ENCODE measurements around the gene PRPS1.

The PRPS1 gene

GRCh38 chrX:107654872-107655761, 26.8 kb downstream of the PRPS1 start:
- peaks cover 0 to 7% (median 0%) of the 10 kb centered on the region in 5 experiments for H3K27me3 ChIP-seq (replicated peaks in 2 of 5; ENCODE audit: control insufficient read depth in 4 of 5, insufficient read depth in 5 of 5, low read length in 4 of 5)
- H3K4me3 ChIP-seq (ENCODE audit: control insufficient read depth in 1 of 7, extremely low read depth in 1 of 7, insufficient read depth in 4 of 7, low read depth in 2 of 7, low read length in 6 of 7): peak overlapping the region in 1 of 7 experiments; percentile 48
- H3K9me3 ChIP-seq (ENCODE audit: control extremely low read depth in 1 of 5, control insufficient read depth in 4 of 5, insufficient read depth in 2 of 5, low read depth in 1 of 5, low read length in 4 of 5): no peaks in the 10 kb centered on the region
- H3K36me3 ChIP-seq (ENCODE audit: control insufficient read depth in 4 of 4, insufficient read depth in 4 of 4, low read length in 3 of 4): peaks cover 0 to 10% (median 1%) of the 10 kb centered on the region in 4 experiments
- ChIA-PET CTCF (interaction anchor here (0.9 to 10.6 kb wide), 14 partner anchors 9 to 146 kb away, joined by 3 to 138 read pairs (median 4); partner anchors contain the start of genes NCBP2L and TSC22D3), POLR2A (interaction anchor here (0.8 kb wide), 1 partner anchor 61 kb away, joined by 3 read pairs; no protein-coding TSS in a partner anchor)
- peaks cover 0 to 6% (median 0%) of the 10 kb centered on the region in 4 experiments for H3K4me1 ChIP-seq (ENCODE audit: control extremely low read depth in 1 of 4, control insufficient read depth in 4 of 4, insufficient read depth in 4 of 4, low read length in 3 of 4)
- no peak overlapping the region for H3K27ac ChIP-seq (ENCODE audit: insufficient read depth in 1 of 2, low read depth in 1 of 2, low read length in 2 of 2, poor library complexity in 1 of 2, severe bottlenecking in 2 of 2)
- WGBS (ENCODE audit: insufficient coverage): 52% methylated on average over 16 of the region's 22 CpGs
- peak in 2 of 3 donors; percentile 63 to 67 for DNase-seq

GRCh38 chrX:107656978-107657377, 28.7 kb downstream of the PRPS1 start:
- peaks cover 0 to 7% (median 0%) of the 10 kb centered on the region in 5 experiments for H3K27me3 ChIP-seq (replicated peaks in 2 of 5; ENCODE audit: control insufficient read depth in 4 of 5, insufficient read depth in 5 of 5, low read length in 4 of 5)
- no peak for DNase-seq
- H3K4me3 ChIP-seq (ENCODE audit: control insufficient read depth in 1 of 7, extremely low read depth in 1 of 7, insufficient read depth in 4 of 7, low read depth in 2 of 7, low read length in 6 of 7): no peak overlapping the region
- ChIA-PET POLR2A (no interaction called here), CTCF (interaction anchor here (0.7 to 10.6 kb wide), 11 partner anchors 11 to 122 kb away, joined by 3 to 138 read pairs (median 4); partner anchors contain the start of genes NCBP2L and TSC22D3)
- 84% methylated on average over 5 of the region's 5 CpGs for WGBS (ENCODE audit: insufficient coverage)
- H3K27ac ChIP-seq (ENCODE audit: insufficient read depth in 1 of 2, low read depth in 1 of 2, low read length in 2 of 2, poor library complexity in 1 of 2, severe bottlenecking in 2 of 2): no peak overlapping the region
- H3K4me1 ChIP-seq (ENCODE audit: control extremely low read depth in 1 of 4, control insufficient read depth in 4 of 4, insufficient read depth in 4 of 4, low read length in 3 of 4): peaks cover 0 to 6% (median 0%) of the 10 kb centered on the region in 4 experiments
- no peaks in the 10 kb centered on the region for H3K9me3 ChIP-seq (ENCODE audit: control extremely low read depth in 1 of 5, control insufficient read depth in 4 of 5, insufficient read depth in 2 of 5, low read depth in 1 of 5, low read length in 4 of 5)
- peaks cover 0 to 5% (median 0%) of the 10 kb centered on the region in 4 experiments for H3K36me3 ChIP-seq (ENCODE audit: control insufficient read depth in 4 of 4, insufficient read depth in 4 of 4, low read length in 3 of 4)

DNA sequence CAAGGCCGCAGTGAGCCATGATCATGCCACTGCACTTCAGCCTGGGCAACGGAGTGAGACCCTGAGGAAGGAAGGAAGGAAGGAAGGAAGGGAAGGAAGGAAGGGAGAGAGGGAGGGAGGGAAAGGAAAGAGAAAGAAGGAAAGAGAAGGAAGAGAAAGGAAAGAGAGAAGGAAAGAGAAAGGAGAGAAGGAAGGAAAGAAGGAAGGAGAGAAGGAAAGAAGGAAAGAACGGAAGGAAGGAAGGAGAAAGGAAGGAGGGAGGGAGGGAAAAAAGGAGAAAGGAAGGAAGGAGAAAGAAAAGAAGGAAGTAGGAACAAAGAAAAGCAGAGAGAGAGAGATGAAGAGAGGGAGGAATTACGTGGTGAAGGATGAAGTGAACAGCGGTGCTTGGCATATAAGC, 30.4 kb downstream of the PRPS1 start:
- ChIA-PET POLR2A (no interaction called here), CTCF (interaction anchor here (1.0 to 10.6 kb wide), 7 partner anchors 10 to 120 kb away, joined by 3 to 138 read pairs (median 6); partner anchors contain the start of genes NCBP2L and TSC22D3)
- H3K27me3 ChIP-seq (replicated peaks in 2 of 5; ENCODE audit: control insufficient read depth in 4 of 5, insufficient read depth in 5 of 5, low read length in 4 of 5): peaks cover 0 to 7% (median 0%) of the 10 kb centered on the region in 5 experiments
- no peak overlapping the region for H3K4me3 ChIP-seq (ENCODE audit: control insufficient read depth in 1 of 7, extremely low read depth in 1 of 7, insufficient read depth in 4 of 7, low read depth in 2 of 7, low read length in 6 of 7)
- peaks cover 0 to 6% (median 0%) of the 10 kb centered on the region in 4 experiments for H3K4me1 ChIP-seq (ENCODE audit: control extremely low read depth in 1 of 4, control insufficient read depth in 4 of 4, insufficient read depth in 4 of 4, low read length in 3 of 4)
- no peak for DNase-seq
- no peak overlapping the region for H3K27ac ChIP-seq (ENCODE audit: insufficient read depth in 1 of 2, low read depth in 1 of 2, low read length in 2 of 2, poor library complexity in 1 of 2, severe bottlenecking in 2 of 2)
- WGBS (ENCODE audit: insufficient coverage): 81% methylated on average over 3 of the region's 5 CpGs
- no peaks in the 10 kb centered on the region for H3K9me3 ChIP-seq (ENCODE audit: control extremely low read depth in 1 of 5, control insufficient read depth in 4 of 5, insufficient read depth in 2 of 5, low read depth in 1 of 5, low read length in 4 of 5)
- no peaks in the 10 kb centered on the region for H3K36me3 ChIP-seq (ENCODE audit: control insufficient read depth in 4 of 4, insufficient read depth in 4 of 4, low read length in 3 of 4)

DNA sequence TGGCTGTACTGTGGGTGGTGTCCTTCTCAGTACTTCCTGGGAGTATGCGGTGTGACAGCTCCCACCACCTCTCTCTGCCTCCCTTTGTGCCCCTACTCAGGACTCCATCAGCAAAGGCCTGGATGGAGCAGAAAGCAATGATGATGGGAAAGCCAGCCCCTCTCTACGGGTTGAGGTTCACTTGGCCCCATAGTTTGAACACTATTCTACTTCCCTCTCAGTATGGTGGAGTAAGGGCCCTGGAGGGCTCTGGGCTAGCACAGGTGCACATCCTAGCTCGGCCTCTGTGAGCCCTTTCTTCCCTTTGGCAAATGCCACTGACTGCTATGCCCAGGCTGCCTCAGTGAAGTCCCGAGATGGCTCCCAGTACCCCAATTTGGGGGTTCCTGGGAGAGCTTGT, 31.0 kb downstream of the PRPS1 start:
- peaks cover 0 to 7% (median 0%) of the 10 kb centered on the region in 5 experiments for H3K27me3 ChIP-seq (replicated peaks in 2 of 5; ENCODE audit: control insufficient read depth in 4 of 5, insufficient read depth in 5 of 5, low read length in 4 of 5)
- no peak overlapping the region for H3K4me3 ChIP-seq (ENCODE audit: control insufficient read depth in 1 of 7, extremely low read depth in 1 of 7, insufficient read depth in 4 of 7, low read depth in 2 of 7, low read length in 6 of 7)
- H3K9me3 ChIP-seq (ENCODE audit: control extremely low read depth in 1 of 5, control insufficient read depth in 4 of 5, insufficient read depth in 2 of 5, low read depth in 1 of 5, low read length in 4 of 5): no peaks in the 10 kb centered on the region
- CTCF ChIA-PET: interaction anchor here (0.6 to 10.6 kb wide), 17 partner anchors 10 to 444 kb away, joined by 3 to 138 read pairs (median 4); partner anchors contain the start of genes NCBP2L and TSC22D3
- WGBS (ENCODE audit: insufficient coverage): 51% methylated on average over 3 of the region's 4 CpGs
- no peak overlapping the region for H3K27ac ChIP-seq (ENCODE audit: insufficient read depth in 1 of 2, low read depth in 1 of 2, low read length in 2 of 2, poor library complexity in 1 of 2, severe bottlenecking in 2 of 2)
- no peaks in the 10 kb centered on the region for H3K36me3 ChIP-seq (ENCODE audit: control insufficient read depth in 4 of 4, insufficient read depth in 4 of 4, low read length in 3 of 4)
- no peak for DNase-seq
- POLR2A ChIA-PET: no interaction called here
- H3K4me1 ChIP-seq (ENCODE audit: control extremely low read depth in 1 of 4, control insufficient read depth in 4 of 4, insufficient read depth in 4 of 4, low read length in 3 of 4): peaks cover 0 to 6% (median 0%) of the 10 kb centered on the region in 4 experiments

GRCh38 chrX:107659768-107660167, 31.5 kb downstream of the PRPS1 start:
- Histone ChIP-seq H3K36me3 (ENCODE audit: control insufficient read depth in 4 of 4, insufficient read depth in 4 of 4, low read length in 3 of 4) (no peaks in the 10 kb centered on the region), H3K4me3 (ENCODE audit: control insufficient read depth in 1 of 7, extremely low read depth in 1 of 7, insufficient read depth in 4 of 7, low read depth in 2 of 7, low read length in 6 of 7) (no peak overlapping the region), H3K4me1 (ENCODE audit: control extremely low read depth in 1 of 4, control insufficient read depth in 4 of 4, insufficient read depth in 4 of 4, low read length in 3 of 4) (peaks cover 0 to 2% (median 0%) of the 10 kb centered on the region in 4 experiments), H3K27me3 (replicated peaks in 2 of 5; ENCODE audit: control insufficient read depth in 4 of 5, insufficient read depth in 5 of 5, low read length in 4 of 5) (peaks cover 0 to 7% (median 0%) of the 10 kb centered on the region in 5 experiments), H3K9me3 (ENCODE audit: control extremely low read depth in 1 of 5, control insufficient read depth in 4 of 5, insufficient read depth in 2 of 5, low read depth in 1 of 5, low read length in 4 of 5) (no peaks in the 10 kb centered on the region), H3K27ac (ENCODE audit: insufficient read depth in 1 of 2, low read depth in 1 of 2, low read length in 2 of 2, poor library complexity in 1 of 2, severe bottlenecking in 2 of 2) (no peak overlapping the region)
- DNase-seq: peak in 2 of 3 donors; percentile 71 to 76
- WGBS (ENCODE audit: insufficient coverage): 80% methylated on average over 1 of the region's 1 CpG
- CTCF ChIA-PET: interaction anchor here (0.6 to 10.6 kb wide), 19 partner anchors 9 to 444 kb away, joined by 3 to 138 read pairs (median 4); partner anchors contain the start of genes NCBP2L and TSC22D3
- POLR2A ChIA-PET: no interaction called here

- no peak overlapping the region for H3K4me3 ChIP-seq (ENCODE audit: control insufficient read depth in 1 of 7, extremely low read depth in 1 of 7, insufficient read depth in 4 of 7, low read depth in 2 of 7, low read length in 6 of 7)
- H3K27me3 ChIP-seq (replicated peaks in 2 of 5; ENCODE audit: control insufficient read depth in 4 of 5, insufficient read depth in 5 of 5, low read length in 4 of 5): no peaks in the 10 kb centered on the region
- H3K36me3 ChIP-seq (ENCODE audit: control insufficient read depth in 4 of 4, insufficient read depth in 4 of 4, low read length in 3 of 4): no peaks in the 10 kb centered on the region
- DNase-seq: no peak
- H3K9me3 ChIP-seq (ENCODE audit: control extremely low read depth in 1 of 5, control insufficient read depth in 4 of 5, insufficient read depth in 2 of 5, low read depth in 1 of 5, low read length in 4 of 5): no peaks in the 10 kb centered on the region
- H3K27ac ChIP-seq (ENCODE audit: insufficient read depth in 1 of 2, low read depth in 1 of 2, low read length in 2 of 2, poor library complexity in 1 of 2, severe bottlenecking in 2 of 2): no peak overlapping the region
- WGBS (ENCODE audit: insufficient coverage): 65% methylated on average over 3 of the region's 3 CpGs
- CTCF ChIA-PET: interaction anchor here (1.3 to 10.6 kb wide), 6 partner anchors 8 to 117 kb away, joined by 3 to 138 read pairs (median 4); partner anchors contain the start of genes NCBP2L and TSC22D3
- POLR2A ChIA-PET: no interaction called here
- no peaks in the 10 kb centered on the region for H3K4me1 ChIP-seq (ENCODE audit: control extremely low read depth in 1 of 4, control insufficient read depth in 4 of 4, insufficient read depth in 4 of 4, low read length in 3 of 4)
Measured at GRCh38 chrX:107662145-107662544, 33.8 kb downstream of the PRPS1 start.
